B cell (primary cell): Measurements from ENCODE around the gene KRT74.

Experiments
- CTCF ChIP-seq: fragments of 200-600 bp; IDR thresholded peaks from one replicate; pipeline ENCODE4 v1.8.0; 2022; ENCODE audit warnings: antibody characterized with exemption, mild to moderate bottlenecking
- EZH2 ChIP-seq: IDR thresholded peaks from 2 replicates; pipeline ENCODE4 v1.6.1; 2012; ENCODE audit warnings: borderline replicate concordance, low read depth, mild to moderate bottlenecking, moderate library complexity, low read length; ENCODE audit not compliant: insufficient read depth, poor library complexity, severe bottlenecking

DNA sequence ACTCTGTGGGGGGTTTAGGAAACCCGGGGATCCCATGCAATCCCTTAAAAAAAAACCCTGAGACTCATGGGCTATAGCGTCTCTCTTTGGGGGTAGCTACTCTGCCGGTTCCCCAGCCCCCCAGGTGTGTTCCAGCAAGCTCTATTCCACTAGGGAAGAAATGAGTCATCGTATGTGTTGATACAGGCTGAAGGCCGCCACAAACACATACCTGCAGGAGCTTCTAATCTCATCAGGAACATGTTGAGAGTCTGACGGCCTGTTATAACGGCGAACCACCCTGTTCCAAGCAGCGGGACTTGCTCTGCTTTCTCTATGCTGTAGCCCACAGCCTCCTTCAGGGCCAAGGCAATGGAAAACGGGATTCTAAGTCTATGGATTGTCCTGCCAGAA is 52.5 kb downstream of the KRT74 start:
- TF ChIP-seq CTCF, result no peak
- TF ChIP-seq EZH2, result no peak
